SU-DHL-6 (cell line): ENCODE measurements around the gene MB.

ENCODE experiments used
- H2AFZ ChIP-seq: fragments of 200-600 bp; sonication (generic); 2 replicates; pipeline ENCODE4 v1.6.1; 2014; ENCODE audit warnings: low read depth, mild to moderate bottlenecking, moderate library complexity, mixed read lengths, antibody characterized with exemption, low read length; ENCODE audit not compliant: severe bottlenecking
- H3F3A ChIP-seq: fragments of 200-600 bp; shearing (Covaris generic); 2 replicates; pipeline ENCODE4 v1.6.0; 2016; ENCODE audit warnings: antibody characterized with exemption, mild to moderate bottlenecking; ENCODE audit not compliant: insufficient read depth
- H3K27ac ChIP-seq: fragments of 200-600 bp; sonication (generic); 2 replicates; pipeline ENCODE4 v1.5.1; 2016; ENCODE audit warnings: low read depth, mild to moderate bottlenecking, low read length, moderate library complexity, mixed read lengths
- H3K27me3 ChIP-seq: fragments of 200-600 bp; sonication (generic), shearing (Covaris generic); 2 replicates; pipeline ENCODE4 v1.6.0; 2014; ENCODE audit warnings: mild to moderate bottlenecking, low read length
- H3K36me3 ChIP-seq: fragments of 200-600 bp; sonication (generic); 2 replicates; pipeline ENCODE4 v1.6.1; 2014; ENCODE audit warnings: mild to moderate bottlenecking, low read length, mixed read lengths
- H3K4me2 ChIP-seq: fragments of 300-600, 200-600 bp; shearing (Covaris generic), sonication (generic); 2 replicates; pipeline ENCODE4 v1.6.0; 2014; ENCODE audit warnings: low read length, low read depth, mild to moderate bottlenecking; ENCODE audit not compliant: poor library complexity, severe bottlenecking
- H3K4me3 ChIP-seq: fragments of 200-600 bp; sonication (generic); 2 replicates; pipeline ENCODE4 v1.5.1; 2014; ENCODE audit warnings: antibody characterized with exemption, low read length, mild to moderate bottlenecking, mixed read lengths; ENCODE audit not compliant: insufficient read depth, poor library complexity, severe bottlenecking
- H3K79me2 ChIP-seq: fragments of 200-600 bp; sonication (generic); 2 replicates; pipeline ENCODE4 v1.6.1; 2014; ENCODE audit warnings: mild to moderate bottlenecking, low read length, moderate library complexity; ENCODE audit not compliant: insufficient read depth
- H3K9ac ChIP-seq: fragments of 200-600 bp; sonication (generic); 2 replicates; pipeline ENCODE4 v1.7.0; 2014; ENCODE audit warnings: mild to moderate bottlenecking, low read length
- H3K9me2 ChIP-seq: fragments of 200-600 bp; sonication (generic); replicated peaks from 2 replicates; pipeline ENCODE4 v1.6.1; 2014; ENCODE audit warnings: low read length; ENCODE audit not compliant: insufficient read depth
- H3K9me3 ChIP-seq: fragments of 200-600 bp; sonication (generic); 2 replicates; pipeline ENCODE4 v1.6.1; 2014; ENCODE audit warnings: low read length, mixed read lengths; ENCODE audit not compliant: insufficient read depth
- H4K20me1 ChIP-seq: fragments of 200-600 bp; sonication (generic); 2 replicates; pipeline ENCODE4 v1.6.1; 2014; ENCODE audit warnings: low read depth, mild to moderate bottlenecking, antibody characterized with exemption, low read length, moderate library complexity, mixed read lengths
- EZH2phosphoT487 ChIP-seq: fragments of 200-600 bp; sonication (generic), shearing (Covaris generic); conservative IDR thresholded peaks from 2 replicates; pipeline ENCODE4 v1.6.1; 2018; ENCODE audit warnings: mild to moderate bottlenecking, antibody characterized with exemption, low read length, moderate library complexity, mixed read lengths
- TF ChIP-seq, protein P1 (sequence below): fragments of 200-600 bp; sonication (generic); IDR thresholded peaks from one replicate; pipeline ENCODE4 v1.5.1; 2017; ENCODE audit warnings: antibody characterized with exemption, mild to moderate bottlenecking, low read length, moderate library complexity; ENCODE audit not compliant: insufficient read depth, poor library complexity, severe bottlenecking

MB gene

DNA sequence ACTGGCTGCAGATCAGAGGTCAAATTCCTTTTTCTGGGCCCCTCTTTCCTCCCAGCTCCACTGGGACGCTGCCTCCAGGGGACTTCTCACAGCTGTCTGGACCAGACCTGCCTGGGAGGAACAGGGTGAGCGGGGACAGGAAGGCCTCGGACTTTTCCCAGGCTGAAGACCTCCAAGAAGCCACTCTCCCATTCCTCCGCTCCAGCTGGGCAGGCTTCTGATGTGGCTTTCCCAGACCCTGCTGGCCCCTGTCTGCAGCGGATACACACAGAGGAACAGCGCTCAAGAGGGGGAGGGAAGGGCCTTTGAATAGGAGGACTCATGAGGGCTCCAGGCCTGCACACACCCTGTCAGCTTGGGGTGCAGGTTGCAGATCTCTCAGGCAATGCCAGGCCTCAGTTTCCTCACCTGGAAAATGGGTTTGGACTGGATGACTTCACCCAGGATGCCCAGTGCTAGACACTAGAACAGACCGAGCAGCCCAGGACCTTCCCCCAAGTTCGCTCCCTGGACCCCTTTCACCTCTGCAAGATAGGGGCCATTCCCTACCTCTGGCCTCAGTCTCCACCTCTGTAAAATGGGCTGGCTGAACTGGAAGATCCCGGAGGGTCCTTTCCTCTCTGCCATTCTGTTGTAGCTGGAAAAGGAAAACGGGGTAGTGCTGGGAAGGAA is 36.6 kb downstream of the MB start:
- TF ChIP-seq, protein P1, sequence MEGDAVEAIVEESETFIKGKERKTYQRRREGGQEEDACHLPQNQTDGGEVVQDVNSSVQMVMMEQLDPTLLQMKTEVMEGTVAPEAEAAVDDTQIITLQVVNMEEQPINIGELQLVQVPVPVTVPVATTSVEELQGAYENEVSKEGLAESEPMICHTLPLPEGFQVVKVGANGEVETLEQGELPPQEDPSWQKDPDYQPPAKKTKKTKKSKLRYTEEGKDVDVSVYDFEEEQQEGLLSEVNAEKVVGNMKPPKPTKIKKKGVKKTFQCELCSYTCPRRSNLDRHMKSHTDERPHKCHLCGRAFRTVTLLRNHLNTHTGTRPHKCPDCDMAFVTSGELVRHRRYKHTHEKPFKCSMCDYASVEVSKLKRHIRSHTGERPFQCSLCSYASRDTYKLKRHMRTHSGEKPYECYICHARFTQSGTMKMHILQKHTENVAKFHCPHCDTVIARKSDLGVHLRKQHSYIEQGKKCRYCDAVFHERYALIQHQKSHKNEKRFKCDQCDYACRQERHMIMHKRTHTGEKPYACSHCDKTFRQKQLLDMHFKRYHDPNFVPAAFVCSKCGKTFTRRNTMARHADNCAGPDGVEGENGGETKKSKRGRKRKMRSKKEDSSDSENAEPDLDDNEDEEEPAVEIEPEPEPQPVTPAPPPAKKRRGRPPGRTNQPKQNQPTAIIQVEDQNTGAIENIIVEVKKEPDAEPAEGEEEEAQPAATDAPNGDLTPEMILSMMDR = no peak
- TF ChIP-seq EZH2phosphoT487 = no peak
- Histone ChIP-seq H3K4me2 (no peak overlapping the region), H3K36me3 (no peaks in the 10 kb centered on the region), H3K9me3 (no peaks in the 10 kb centered on the region), H3K9ac (no peak overlapping the region), H3F3A (no peaks in the 10 kb centered on the region), H3K4me3 (no peak overlapping the region), H4K20me1 (no peaks in the 10 kb centered on the region), H3K79me2 (no peaks in the 10 kb centered on the region), H2AFZ (no peak overlapping the region), H3K9me2 (no peaks in the 10 kb centered on the region), H3K27me3 (no peaks in the 10 kb centered on the region), H3K27ac (no peak overlapping the region)

DNA sequence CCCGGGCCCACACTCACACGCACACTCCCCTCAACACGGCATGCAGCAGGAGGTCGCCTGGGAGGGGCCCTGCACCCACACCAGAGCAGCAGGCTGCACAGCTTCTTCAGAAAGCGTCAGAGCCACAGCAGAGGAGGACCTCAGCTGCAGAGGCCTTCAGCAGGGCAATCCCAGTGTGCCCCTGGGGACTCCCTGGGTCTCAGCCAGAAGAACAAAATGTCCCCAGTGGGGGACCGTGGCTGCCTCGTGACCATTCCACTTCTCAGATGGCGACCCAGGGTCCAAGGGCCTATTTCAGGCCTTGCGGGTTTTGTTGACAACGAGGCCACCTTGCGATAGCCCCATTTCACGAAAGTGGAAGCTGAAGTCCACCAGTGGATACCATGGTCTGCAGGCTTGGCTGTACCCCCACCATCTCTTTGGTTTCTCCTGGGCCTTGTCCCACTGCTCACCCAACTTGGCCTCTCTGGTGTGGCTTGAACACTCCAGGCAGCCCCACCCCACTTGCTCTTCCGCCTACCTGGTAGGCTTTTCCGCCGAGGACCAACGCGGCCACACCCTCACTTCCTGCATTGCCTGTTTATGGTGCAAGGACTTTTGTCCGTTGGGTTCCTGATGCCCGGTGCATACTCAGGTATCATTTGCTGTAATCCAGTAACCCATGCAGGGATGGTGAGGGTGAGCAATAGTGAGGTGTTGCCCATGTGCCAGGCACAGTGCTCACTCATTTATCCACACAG is 38.1 kb downstream of the MB start:
- H3K79me2 ChIP-seq = no peaks in the 10 kb centered on the region
- no peaks in the 10 kb centered on the region for H3K36me3 ChIP-seq
- H3K27ac ChIP-seq = no peak overlapping the region
- no peak overlapping the region for H3K4me3 ChIP-seq
- H3K27me3 ChIP-seq = no peaks in the 10 kb centered on the region
- H3F3A ChIP-seq = no peaks in the 10 kb centered on the region
- H3K9ac ChIP-seq = no peak overlapping the region
- H4K20me1 ChIP-seq = no peaks in the 10 kb centered on the region
- no peaks in the 10 kb centered on the region for H3K9me2 ChIP-seq
- H3K9me3 ChIP-seq = no peaks in the 10 kb centered on the region
- TF ChIP-seq EZH2phosphoT487 = no peak
- TF ChIP-seq, protein P1 = no peak
- H3K4me2 ChIP-seq = no peak overlapping the region
- no peak overlapping the region for H2AFZ ChIP-seq

DNA sequence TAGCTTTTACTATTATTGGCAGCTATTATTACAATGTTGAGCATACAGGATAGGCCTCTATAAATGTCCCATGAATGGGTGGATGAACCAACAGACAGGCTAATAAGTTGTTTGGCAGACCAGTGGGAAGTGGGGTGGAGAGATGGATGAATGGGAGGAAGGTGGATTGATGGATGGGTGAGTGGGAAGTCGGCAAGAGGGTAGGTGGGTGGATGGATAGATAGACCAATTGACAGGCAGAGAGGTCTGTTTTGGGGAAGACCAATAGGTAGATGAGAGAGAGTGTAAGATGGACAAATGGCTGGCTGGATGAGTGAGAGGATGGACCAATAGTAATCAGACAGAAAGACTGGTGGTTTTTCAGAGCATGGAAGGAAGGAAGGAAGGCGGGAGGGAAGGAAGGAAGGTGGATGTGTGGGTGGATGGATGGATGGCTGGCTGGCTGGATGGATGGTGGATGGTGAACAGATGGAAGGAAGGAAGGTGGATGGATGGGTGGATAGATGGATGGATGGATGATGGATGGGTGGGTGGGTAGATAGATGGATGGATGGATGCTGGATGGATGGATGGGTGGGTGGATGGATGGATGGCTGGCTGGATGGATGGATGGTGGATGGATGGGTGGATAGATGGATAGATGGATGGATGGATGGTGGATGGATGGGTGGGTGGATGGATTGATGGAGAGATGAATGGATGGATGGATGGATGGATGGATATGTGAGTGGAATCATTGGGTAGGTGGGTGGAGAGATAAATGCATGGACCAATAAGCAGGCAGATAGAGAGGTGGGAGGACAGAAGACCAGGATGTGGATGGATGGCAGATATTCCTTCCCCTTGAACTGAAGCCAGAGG is 39.1 kb downstream of the MB start:
- TF ChIP-seq, protein P1 = no peak
- no peak for TF ChIP-seq EZH2phosphoT487
- H3K27ac ChIP-seq = no peak overlapping the region
- H3K4me3 ChIP-seq = no peak overlapping the region
- no peaks in the 10 kb centered on the region for H3F3A ChIP-seq
- no peak overlapping the region for H2AFZ ChIP-seq
- H3K4me2 ChIP-seq = no peak overlapping the region
- no peaks in the 10 kb centered on the region for H3K9me2 ChIP-seq
- no peaks in the 10 kb centered on the region for H3K27me3 ChIP-seq
- no peak overlapping the region for H3K9ac ChIP-seq
- no peaks in the 10 kb centered on the region for H3K9me3 ChIP-seq
- H3K36me3 ChIP-seq = no peaks in the 10 kb centered on the region
- no peaks in the 10 kb centered on the region for H3K79me2 ChIP-seq
- H4K20me1 ChIP-seq = no peaks in the 10 kb centered on the region
